DND-41 (cell line): ENCODE results near the gene NLGN1.

Source experiments
- EZH2 ChIP-seq: IDR thresholded peaks from 3 replicates; pipeline ENCODE4 v1.6.1; 2012; ENCODE audit warnings: borderline replicate concordance, low read depth, mild to moderate bottlenecking, moderate library complexity, low read length, inconsistent platforms; ENCODE audit not compliant: severe bottlenecking
- TF ChIP-seq, protein P1 (sequence below): IDR thresholded peaks from 2 replicates; pipeline ENCODE4 v1.5.1; 2012; ENCODE audit warnings: borderline replicate concordance, low read length, moderate library complexity, mild to moderate bottlenecking; ENCODE audit not compliant: poor library complexity, severe bottlenecking; ENCODE audit errors: extremely low read depth

GRCh38 chr3:174159604-174160003 lies 762.1 kb downstream of the NLGN1 start:
- TF ChIP-seq, protein P1, sequence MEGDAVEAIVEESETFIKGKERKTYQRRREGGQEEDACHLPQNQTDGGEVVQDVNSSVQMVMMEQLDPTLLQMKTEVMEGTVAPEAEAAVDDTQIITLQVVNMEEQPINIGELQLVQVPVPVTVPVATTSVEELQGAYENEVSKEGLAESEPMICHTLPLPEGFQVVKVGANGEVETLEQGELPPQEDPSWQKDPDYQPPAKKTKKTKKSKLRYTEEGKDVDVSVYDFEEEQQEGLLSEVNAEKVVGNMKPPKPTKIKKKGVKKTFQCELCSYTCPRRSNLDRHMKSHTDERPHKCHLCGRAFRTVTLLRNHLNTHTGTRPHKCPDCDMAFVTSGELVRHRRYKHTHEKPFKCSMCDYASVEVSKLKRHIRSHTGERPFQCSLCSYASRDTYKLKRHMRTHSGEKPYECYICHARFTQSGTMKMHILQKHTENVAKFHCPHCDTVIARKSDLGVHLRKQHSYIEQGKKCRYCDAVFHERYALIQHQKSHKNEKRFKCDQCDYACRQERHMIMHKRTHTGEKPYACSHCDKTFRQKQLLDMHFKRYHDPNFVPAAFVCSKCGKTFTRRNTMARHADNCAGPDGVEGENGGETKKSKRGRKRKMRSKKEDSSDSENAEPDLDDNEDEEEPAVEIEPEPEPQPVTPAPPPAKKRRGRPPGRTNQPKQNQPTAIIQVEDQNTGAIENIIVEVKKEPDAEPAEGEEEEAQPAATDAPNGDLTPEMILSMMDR = no peak
- TF ChIP-seq EZH2 = no peak
